A549 (cell line): ENCODE measurements around the gene LYST. TPM values are rescaled to one million over a fixed set of nuclear protein-coding genes. Genes with fewer than 3 reads are reported as not detected.
A peak's percentile ranks its signal among the peaks of the same experiment; 100 is the strongest.

ENCODE experiments used
- ATAC-seq, 2 experiments: fragments of 200-7000 bp in 1 of 2; fragments of >200 bp in 1 of 2; cut with Nextera tagmentation in 1 of 2; cut with Tn5 transposase in 1 of 2; 3 replicates each; pipeline versions ENCODE4 v1.8.0 to v1.9.1; 2018 to 2020; ENCODE audit warnings: mild to moderate bottlenecking in 1 of 2, moderate library complexity in 1 of 2
- CTCF ChIA-PET: fragments of 300-600 bp; sonication (Branson Sonifier 250); formaldehyde crosslinking; extraction: SDS; loops from one replicate; lab custom pipeline; 2021; ENCODE audit warnings: antibody characterized with exemption, inconsistent platforms; lab: Yijun Ruan, JAX
- POLR2A ChIA-PET: fragments of 350-600 bp; formaldehyde crosslinking; extraction: SDS; loops from one replicate; lab custom pipeline; 2021; ENCODE audit warnings: antibody characterized with exemption, inconsistent platforms; lab: Yijun Ruan, JAX
- DNase-seq, 2 experiments: peaks; one replicate each; pipeline versions ENCODE4 v3.0.0 to v3.0.0-alpha.2; 2011 to 2016; ENCODE audit warnings: low read depth in 1 of 2, low spot score in 1 of 2
- FAIRE-seq: peaks from 2 replicates; lab custom pipeline; 2011; peaks lifted over from hg19 to GRCh38; lab: Jason Lieb, UNC
- H3K27ac ChIP-seq, 2 experiments: fragments of >200 bp; sonication (Bioruptor Twin); formaldehyde crosslinking; 3 replicates each; pipeline ENCODE4 v1.5.1; 2016 to 2017
- H3K4me1 ChIP-seq: fragments of >200 bp; sonication (Bioruptor Twin); formaldehyde crosslinking; 3 replicates; pipeline ENCODE4 v1.6.1; 2016
- H3K4me2 ChIP-seq: fragments of >200 bp; sonication (Bioruptor Twin); formaldehyde crosslinking; 3 replicates; pipeline ENCODE4 v1.6.1; 2016
- H3K4me3 ChIP-seq: fragments of >200 bp; sonication (Bioruptor Twin); formaldehyde crosslinking; 3 replicates; pipeline ENCODE4 v1.5.1; 2016
- H3K9me3 ChIP-seq: fragments of >200 bp; sonication (Bioruptor Twin); formaldehyde crosslinking; 3 replicates; pipeline ENCODE4 v1.6.1; 2016
- CBX8 ChIP-seq: fragments of 200-600 bp; sonication (generic); IDR thresholded peaks from 2 replicates; pipeline ENCODE4 v1.6.1; 2016
- CHD2 ChIP-seq: fragments of 150-350 bp; IDR thresholded peaks from 2 replicates; pipeline ENCODE4 v1.6.1; 2014; ENCODE audit warnings: low read length; ENCODE audit not compliant: partially characterized antibody
- EHF ChIP-seq: fragments of 250-450 bp; sonication (Bioruptor Pico); IDR thresholded peaks from 2 replicates; pipeline ENCODE4 v1.5.0; 2020; ENCODE audit warnings: mild to moderate bottlenecking
- ESRRA ChIP-seq: fragments of 150-350 bp; IDR thresholded peaks from 2 replicates; pipeline ENCODE4 v1.6.1; 2014; ENCODE audit warnings: mild to moderate bottlenecking, low read length, borderline replicate concordance
- FOSL2 ChIP-seq, 2 experiments: fragments of 450-650 bp in 1 of 2; fragments of >200 bp in 1 of 2; sonication (Bioruptor Twin) in 1 of 2; formaldehyde crosslinking; IDR thresholded peaks; 2 replicates each; pipeline versions ENCODE4 v1.5.0 to v1.6.1; 2016 to 2020; ENCODE audit warnings: mild to moderate bottlenecking in 1 of 2, moderate library complexity in 1 of 2
- GATA3 ChIP-seq: IDR thresholded peaks from 2 replicates; pipeline ENCODE4 v1.6.1; 2012; ENCODE audit warnings: borderline replicate concordance
- HOXA7 ChIP-seq: fragments of 250-450 bp; sonication (Bioruptor Pico); IDR thresholded peaks from 2 replicates; pipeline ENCODE4 v1.5.0; 2020; ENCODE audit warnings: mild to moderate bottlenecking, moderate library complexity
- HOXB13 ChIP-seq: fragments of 250-450 bp; sonication (Bioruptor Pico); IDR thresholded peaks from 2 replicates; pipeline ENCODE4 v1.5.0; 2020; ENCODE audit warnings: low read depth, mild to moderate bottlenecking, moderate library complexity
- HOXB5 ChIP-seq: fragments of 250-450 bp; sonication (Bioruptor Pico); IDR thresholded peaks from 2 replicates; pipeline ENCODE4 v1.5.0; 2020; ENCODE audit warnings: mild to moderate bottlenecking, moderate library complexity
- KDM5A ChIP-seq: fragments of 200-600 bp; sonication (generic); IDR thresholded peaks from 2 replicates; pipeline ENCODE4 v1.6.1; 2016; ENCODE audit warnings: antibody characterized with exemption, mild to moderate bottlenecking
- MAFK ChIP-seq: fragments of 450-650 bp; IDR thresholded peaks from 2 replicates; pipeline ENCODE4 v1.6.1; 2014; ENCODE audit not compliant: partially characterized antibody
- MAZ ChIP-seq: fragments of 150-350 bp; IDR thresholded peaks from 2 replicates; pipeline ENCODE4 v1.6.1; 2014; ENCODE audit warnings: antibody characterized with exemption, low read depth, low read length, borderline replicate concordance
- NFE2L2 ChIP-seq: fragments of 150-350 bp; conservative IDR thresholded peaks from 2 replicates; pipeline ENCODE4 v1.6.1; 2014; ENCODE audit warnings: low read length
- RARB ChIP-seq: fragments of 250-450 bp; sonication (Bioruptor Pico); IDR thresholded peaks from 2 replicates; pipeline ENCODE4 v1.8.0; 2021; ENCODE audit warnings: mild to moderate bottlenecking, moderate library complexity
- RFX5 ChIP-seq: fragments of 450-650 bp; IDR thresholded peaks from 2 replicates; pipeline ENCODE4 v1.7.1; 2014; ENCODE audit warnings: antibody characterized with exemption, mild to moderate bottlenecking, moderate library complexity
- RNF2 ChIP-seq: fragments of 200-600 bp; sonication (generic); IDR thresholded peaks from 2 replicates; pipeline ENCODE4 v1.6.1; 2016; ENCODE audit warnings: low read depth, mild to moderate bottlenecking, antibody characterized with exemption, moderate library complexity, borderline replicate concordance
- ZC3H11A ChIP-seq: fragments of 450-650 bp; IDR thresholded peaks from 2 replicates; pipeline ENCODE4 v1.6.1; 2014; ENCODE audit warnings: antibody characterized with exemption, mild to moderate bottlenecking
- ZNF302 ChIP-seq: fragments of 250-450 bp; sonication (Bioruptor Pico); IDR thresholded peaks from 2 replicates; pipeline ENCODE4 v1.9.0; 2021; ENCODE audit warnings: inconsistent platforms, mild to moderate bottlenecking, moderate library complexity
- WGBS: methylation state at CpG from one replicate; pipeline ENCODE4 v1.1.6; 2017; ENCODE audit errors: missing lambda C conversion rate; 5-methylcytosine and 5-hydroxymethylcytosine counted together
- polyA plus RNA-seq, 4 experiments: library from polyadenylated mRNA; depleted of rRNA in 3 of 4; stranded (reverse); fragments of >200 nt; fragmentation: RNase III in 1 of 4; extraction: RNeasy Plus Mini Kit Qiagen cat#74134 plus additional on column Dnase treatment in 1 of 4; gene quantifications; 2 replicates in 3 of 4; 3 replicates in 1 of 4; pipeline ENCODE4 v1.2.3, GENCODE V29; 2011 to 2017
- TF ChIP-seq, protein P1 (sequence below): fragments of 450-650 bp; IDR thresholded peaks from 2 replicates; pipeline ENCODE4 v1.6.1; 2014; ENCODE audit warnings: antibody characterized with exemption
- TF ChIP-seq, protein P2 (sequence below): fragments of >200 bp; sonication (Bioruptor Twin); formaldehyde crosslinking; IDR thresholded peaks from 2 replicates; pipeline ENCODE4 v1.6.1; 2016

The LYST gene
- polyA plus RNA-seq, 2 of the 4 experiments (the other 2 are of a cell fraction), result 2.5 to 9.4 TPM

DNA sequence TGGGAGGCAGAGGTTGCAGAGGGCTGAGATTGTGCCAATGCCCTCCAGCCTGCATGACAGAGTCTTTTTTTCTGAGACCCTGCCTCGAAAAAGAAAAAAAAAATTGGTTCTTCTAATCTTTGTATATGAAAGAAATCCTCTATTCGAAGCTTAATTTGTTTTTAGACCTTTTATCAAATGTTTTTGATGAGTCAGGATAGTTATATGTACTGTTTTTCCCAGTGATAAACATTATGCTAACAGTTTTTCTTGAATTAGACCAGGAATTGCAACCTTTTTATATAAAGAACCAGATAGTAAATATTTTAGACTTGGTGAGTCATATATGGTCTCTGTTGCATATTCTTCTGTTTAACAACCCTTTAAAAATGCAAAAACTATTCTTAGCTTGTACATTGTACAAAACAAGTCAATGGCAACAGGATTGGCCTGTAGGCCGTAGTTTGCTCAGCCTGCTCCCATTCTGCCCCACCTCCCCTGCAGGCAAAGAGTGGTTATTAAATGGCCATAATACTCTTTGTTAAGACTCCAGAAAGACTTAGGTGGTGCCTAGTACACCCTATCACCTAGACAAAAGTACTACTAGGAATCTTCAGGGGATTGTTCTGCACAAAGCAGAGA, 45.2 kb downstream of the LYST start:
- DNase-seq (no peak), FAIRE-seq (no peak), ATAC-seq (no peak)
- TF ChIP-seq HOXB5 (CRISPR knock-in tag) (no peak), FOSL2 (IDR thresholded peaks at IDR 0.05) (no peak), FOSL2 (CRISPR knock-in tag; IDR thresholded peaks at IDR 0.05) (0 out of 2 replicates have a peak, but pooled peaks have one; percentile 13), MAFK (peak; percentile 33)
- H3K4me2 ChIP-seq, result no peak overlapping the region
- no peak overlapping the region for H3K4me3 ChIP-seq
- H3K9me3 ChIP-seq, result no peaks in the 10 kb centered on the region
- POLR2A ChIA-PET, result no interaction called here
- no peak overlapping the region for H3K27ac ChIP-seq
- CTCF ChIA-PET, result interaction anchor here (1.0 to 3.6 kb wide), 3 partner anchors 9 to 150 kb away, joined by 3 to 16 read pairs (median 3); no protein-coding TSS in a partner anchor
- WGBS, result 63% methylated on average over 3 of the region's 3 CpGs
- peaks cover 5% of the 10 kb centered on the region; the same call in 1 of the 3 replicates for H3K4me1 ChIP-seq

- ATAC-seq (no peak), DNase-seq (no peak), FAIRE-seq (no peak)
- Histone ChIP-seq H3K27ac (no peak overlapping the region), H3K9me3 (no peaks in the 10 kb centered on the region), H3K4me2 (no peak overlapping the region), H3K4me1 (no peaks in the 10 kb centered on the region), H3K4me3 (no peak overlapping the region)
- POLR2A ChIA-PET, result no interaction called here
- WGBS, result 88% methylated on average over 1 of the region's 1 CpG
- CTCF ChIA-PET, result interaction anchor here (1.0 to 3.6 kb wide), 3 partner anchors 10 to 152 kb away, joined by 3 to 16 read pairs (median 3); no protein-coding TSS in a partner anchor
- TF ChIP-seq KDM5A (no peak), GATA3 (no peak), ESRRA (no peak), ZNF302 (CRISPR knock-in tag) (no peak), NFE2L2 (no peak)
Measured at GRCh38 chr1:235820061-235820460, 46.6 kb downstream of the LYST start.

DNA sequence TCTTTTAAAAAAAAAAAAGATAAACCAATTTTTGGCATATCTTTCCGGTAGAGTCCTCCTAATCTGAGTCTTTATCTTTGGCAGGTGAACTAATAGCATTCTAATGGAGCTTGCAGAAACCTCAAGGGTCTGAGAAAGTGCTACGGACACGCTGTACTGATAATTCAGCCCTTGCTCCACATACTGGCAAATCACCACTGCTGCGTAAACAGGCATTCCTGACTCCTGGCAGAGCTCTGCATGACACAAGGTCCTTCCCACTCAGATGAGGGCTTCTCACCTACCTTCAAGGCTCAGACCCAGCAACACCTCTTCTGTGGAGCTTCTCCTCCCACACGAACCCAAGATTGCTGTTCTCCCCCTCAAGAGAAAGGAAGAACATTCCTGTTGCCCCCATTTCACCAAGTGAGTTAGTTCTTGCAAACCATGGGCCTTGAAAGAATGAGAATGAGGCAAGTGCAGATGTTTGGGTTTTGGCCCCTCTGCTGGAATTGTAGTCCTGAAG, 48.0 kb downstream of the LYST start:
- ATAC-seq, result no peak
- Histone ChIP-seq H3K4me2 (no peak overlapping the region), H3K4me3 (no peak overlapping the region), H3K9me3 (no peaks in the 10 kb centered on the region), H3K27ac (no peak overlapping the region), H3K4me1 (no peaks in the 10 kb centered on the region)
- 84% methylated on average over 5 of the region's 5 CpGs for WGBS
- DNase-seq, result no peak
- FAIRE-seq, result no peak
- CTCF ChIA-PET, result no interaction called here
- no peak for TF ChIP-seq RNF2
- no peak for TF ChIP-seq RARB (CRISPR knock-in tag)
- no peak for TF ChIP-seq EHF (CRISPR knock-in tag)
- TF ChIP-seq, protein P1, sequence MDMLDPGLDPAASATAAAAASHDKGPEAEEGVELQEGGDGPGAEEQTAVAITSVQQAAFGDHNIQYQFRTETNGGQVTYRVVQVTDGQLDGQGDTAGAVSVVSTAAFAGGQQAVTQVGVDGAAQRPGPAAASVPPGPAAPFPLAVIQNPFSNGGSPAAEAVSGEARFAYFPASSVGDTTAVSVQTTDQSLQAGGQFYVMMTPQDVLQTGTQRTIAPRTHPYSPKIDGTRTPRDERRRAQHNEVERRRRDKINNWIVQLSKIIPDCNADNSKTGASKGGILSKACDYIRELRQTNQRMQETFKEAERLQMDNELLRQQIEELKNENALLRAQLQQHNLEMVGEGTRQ, result no peak
- TF ChIP-seq, protein P2, sequence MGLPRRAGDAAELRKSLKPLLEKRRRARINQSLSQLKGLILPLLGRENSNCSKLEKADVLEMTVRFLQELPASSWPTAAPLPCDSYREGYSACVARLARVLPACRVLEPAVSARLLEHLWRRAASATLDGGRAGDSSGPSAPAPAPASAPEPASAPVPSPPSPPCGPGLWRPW, result no peak
- no peak for TF ChIP-seq RFX5
- TF ChIP-seq HOXB13, result no peak
- TF ChIP-seq ZC3H11A, result no peak
- TF ChIP-seq HOXA7 (CRISPR knock-in tag), result no peak
- TF ChIP-seq, all 56 proteins: peak for 0
- POLR2A ChIA-PET, result no interaction called here

- no peak for FAIRE-seq
- ChIA-PET CTCF (interaction anchor here (1.0 to 1.5 kb wide), 3 partner anchors 15 to 313 kb away, joined by 3 to 4 read pairs (median 3); partner anchors contain the start of gene B3GALNT2), POLR2A (no interaction called here)
- H3K27ac ChIP-seq, result no peak overlapping the region
- TF ChIP-seq ZNF302 (CRISPR knock-in tag) (no peak), EHF (CRISPR knock-in tag) (no peak), CHD2 (no peak), ESRRA (no peak), MAZ (no peak), CBX8 (no peak), NFE2L2 (no peak)
- WGBS, result 80% methylated on average over 5 of the region's 5 CpGs
- H3K4me2 ChIP-seq, result no peak overlapping the region
- DNase-seq, result no peak
- ATAC-seq, result no peak
- H3K9me3 ChIP-seq, result no peaks in the 10 kb centered on the region
- H3K4me1 ChIP-seq, result no peaks in the 10 kb centered on the region
- no peak overlapping the region for H3K4me3 ChIP-seq
Measured at GRCh38 chr1:235817101-235817728, 49.5 kb downstream of the LYST start.
